Inflammatory macrophage treated with lipopolysaccharide for 1 hour (primary cell): Measurements from ENCODE around the gene SMIM23.

ENCODE experiments used
- DNase-seq, 2 donors: peaks; one replicate each; pipeline ENCODE4 v3.0.0-alpha.2; 2020 to 2022

The SMIM23 gene

DNA sequence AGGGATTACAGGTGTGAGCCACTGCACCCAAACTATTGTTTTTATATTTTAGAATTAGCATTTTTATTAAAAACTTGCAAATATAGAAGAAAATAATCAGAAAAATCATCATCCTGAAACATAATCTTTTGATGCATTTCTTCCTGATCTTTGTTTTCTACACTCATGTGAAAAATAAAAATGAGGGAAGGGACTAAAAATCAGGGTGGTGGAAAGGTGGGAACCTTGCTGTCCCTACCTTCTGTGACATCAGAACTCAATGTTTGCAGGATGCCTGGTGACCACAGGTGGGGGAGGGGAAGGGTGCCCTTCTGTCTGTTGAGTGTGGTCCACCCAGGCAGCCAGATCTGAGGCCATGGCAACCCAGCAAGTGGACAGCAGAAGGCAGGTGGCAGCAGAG is at the start of gene SMIM23:
Gene SMIM23, plus strand, starts transcription at position 301 of the 400 bp plus-strand sequence. Its CDS starts 55 bp downstream, at position 356.
- DNase-seq, result no peak

DNA sequence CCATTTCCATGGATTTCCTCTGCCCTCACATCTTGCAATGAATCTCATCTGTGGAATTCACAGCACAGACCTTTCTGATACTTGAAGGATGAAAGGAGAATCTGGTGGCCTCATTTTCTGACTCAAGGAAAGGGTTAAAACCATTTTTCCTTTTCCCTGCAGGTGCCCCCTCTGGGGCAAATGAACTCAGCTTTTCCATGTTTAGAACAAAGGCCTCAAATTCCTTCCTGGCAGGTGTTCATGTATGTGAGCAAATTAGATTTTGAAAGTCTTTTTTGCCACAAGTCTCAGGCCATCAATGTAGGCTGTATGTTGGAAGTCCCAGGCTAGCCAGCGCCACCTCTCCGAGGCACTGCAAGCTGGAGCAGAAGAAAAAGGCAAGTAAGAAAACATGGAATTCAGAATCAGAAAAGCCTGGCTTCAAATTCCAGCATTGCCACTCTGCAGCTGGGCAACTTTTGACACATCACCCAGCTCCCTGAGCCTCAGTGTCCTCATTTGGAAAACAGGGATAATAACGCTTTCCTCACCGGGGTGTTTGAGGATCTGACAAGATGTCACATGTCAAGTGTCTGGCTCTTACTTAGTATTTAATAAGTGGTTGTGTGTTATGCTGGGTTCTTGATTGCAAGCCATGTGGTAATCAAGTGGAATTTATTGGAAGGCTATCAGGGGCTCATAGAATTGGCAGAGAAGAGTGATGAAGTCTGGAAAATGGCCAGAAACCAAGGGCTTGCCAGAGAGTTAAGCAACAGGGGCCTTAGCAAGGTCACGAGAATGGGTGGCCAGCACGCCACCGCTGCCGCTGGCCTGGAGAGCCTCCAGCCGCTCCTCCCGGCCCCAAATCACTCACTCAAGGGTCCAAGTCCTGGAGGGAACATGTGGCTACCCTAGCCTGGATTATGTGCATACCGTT is 48.4 kb upstream of the SMIM23 start:
- no peak for DNase-seq

DNA sequence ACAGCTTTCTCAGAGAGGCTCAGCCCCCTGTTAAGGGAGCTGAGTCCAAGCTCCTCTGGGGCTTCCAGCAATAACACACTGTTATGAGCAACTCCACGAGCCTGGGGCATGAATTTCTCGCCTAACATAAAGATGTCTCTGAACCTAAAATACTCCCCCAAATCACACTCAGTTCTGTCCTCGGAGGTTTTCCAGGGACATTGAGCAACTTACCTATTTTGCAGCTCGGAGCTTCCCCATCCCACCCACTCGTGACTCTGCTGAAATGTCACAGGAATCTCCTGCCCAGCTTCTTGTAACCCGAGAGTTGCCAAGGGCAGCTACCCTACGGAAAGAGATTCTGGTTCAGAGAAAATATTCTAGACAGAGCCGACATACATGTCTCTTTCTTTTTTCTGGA is 47.1 kb upstream of the SMIM23 start:
- no peak for DNase-seq

- no peak for DNase-seq
Observed at GRCh38 chr5:171739271-171739670, 46.3 kb upstream of the SMIM23 start.

- DNase-seq, result peak in 1 of 2 donors; percentile 17
Observed at GRCh38 chr5:171743436-171744076, 42.1 kb upstream of the SMIM23 start.

DNA sequence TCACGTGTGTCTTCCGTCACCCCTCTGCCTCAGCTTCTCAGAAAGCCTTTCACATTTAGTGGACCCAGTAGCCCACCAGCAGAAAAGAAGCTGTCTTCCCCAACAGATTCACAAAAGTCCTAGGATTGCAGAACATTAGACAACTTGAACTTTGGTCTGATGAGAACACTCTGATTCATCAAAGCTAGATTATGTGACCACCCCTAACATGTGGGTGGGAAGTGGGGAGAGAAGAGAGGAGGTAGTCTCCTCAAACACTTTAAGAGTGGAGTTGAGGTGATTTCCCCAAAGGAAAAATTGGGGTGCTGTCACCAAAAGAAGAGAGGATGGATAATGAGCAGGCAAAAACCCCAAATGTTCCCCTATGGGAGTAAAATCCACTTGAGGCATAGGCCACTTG is 41.4 kb upstream of the SMIM23 start:
- peak in 1 of 2 donors; percentile 30 for DNase-seq

- no peak for DNase-seq
Observed at GRCh38 chr5:171744882-171745281, 40.7 kb upstream of the SMIM23 start.

GRCh38 chr5:171745602-171746001 is 40.0 kb upstream of the SMIM23 start:
- DNase-seq, result no peak

GRCh38 chr5:171747061-171747859 is 38.4 kb upstream of the SMIM23 start:
- no peak for DNase-seq

DNA sequence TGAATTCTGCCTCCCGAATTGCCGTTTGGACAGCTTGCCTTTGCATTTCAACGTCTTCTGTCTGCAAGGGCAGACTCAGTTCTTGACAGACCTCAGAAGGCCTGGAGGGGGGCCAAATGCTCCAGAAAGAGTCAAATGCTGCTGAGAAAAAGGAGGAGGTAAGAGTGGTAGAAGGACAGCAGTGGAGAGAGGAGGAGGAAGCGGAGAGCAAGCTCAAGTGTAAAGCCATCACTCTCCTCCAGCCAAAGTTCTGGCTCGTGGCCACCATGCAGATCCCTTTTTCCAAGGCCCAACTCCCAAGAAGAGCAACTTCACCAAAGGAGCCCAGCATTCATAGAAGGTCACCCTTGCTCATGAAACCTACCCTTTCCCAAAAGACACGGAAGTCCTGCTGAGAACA is 36.9 kb upstream of the SMIM23 start:
- no peak for DNase-seq

- no peak for DNase-seq
Observed at GRCh38 chr5:171749365-171749764, 36.3 kb upstream of the SMIM23 start.

DNA sequence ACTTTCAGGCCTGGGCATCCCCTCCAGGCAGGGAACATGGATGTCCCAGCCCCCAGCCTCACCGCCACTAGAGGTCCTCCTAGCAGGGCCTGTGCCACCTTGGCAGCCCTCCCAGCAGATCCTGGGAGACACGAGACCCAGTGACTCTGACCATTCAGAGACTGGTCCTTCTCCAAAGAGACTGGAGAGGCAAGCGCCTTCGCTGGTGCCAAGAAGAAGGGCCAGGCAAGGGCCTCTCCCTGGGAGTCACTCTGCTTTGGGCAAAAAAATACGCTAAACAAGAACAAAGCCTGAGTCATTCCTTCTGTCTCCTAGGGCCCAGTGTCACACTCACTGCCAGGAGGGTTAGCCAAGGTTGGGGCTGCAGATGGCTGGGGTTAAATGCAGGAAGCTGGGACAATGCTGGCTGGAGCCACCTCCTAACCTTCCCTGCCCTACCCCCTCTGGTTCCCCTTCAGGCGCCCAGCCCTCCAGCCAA is 35.3 kb upstream of the SMIM23 start:
- no peak for DNase-seq

- DNase-seq, result no peak
Observed at GRCh38 chr5:171755354-171755821, 30.2 kb upstream of the SMIM23 start.

DNA sequence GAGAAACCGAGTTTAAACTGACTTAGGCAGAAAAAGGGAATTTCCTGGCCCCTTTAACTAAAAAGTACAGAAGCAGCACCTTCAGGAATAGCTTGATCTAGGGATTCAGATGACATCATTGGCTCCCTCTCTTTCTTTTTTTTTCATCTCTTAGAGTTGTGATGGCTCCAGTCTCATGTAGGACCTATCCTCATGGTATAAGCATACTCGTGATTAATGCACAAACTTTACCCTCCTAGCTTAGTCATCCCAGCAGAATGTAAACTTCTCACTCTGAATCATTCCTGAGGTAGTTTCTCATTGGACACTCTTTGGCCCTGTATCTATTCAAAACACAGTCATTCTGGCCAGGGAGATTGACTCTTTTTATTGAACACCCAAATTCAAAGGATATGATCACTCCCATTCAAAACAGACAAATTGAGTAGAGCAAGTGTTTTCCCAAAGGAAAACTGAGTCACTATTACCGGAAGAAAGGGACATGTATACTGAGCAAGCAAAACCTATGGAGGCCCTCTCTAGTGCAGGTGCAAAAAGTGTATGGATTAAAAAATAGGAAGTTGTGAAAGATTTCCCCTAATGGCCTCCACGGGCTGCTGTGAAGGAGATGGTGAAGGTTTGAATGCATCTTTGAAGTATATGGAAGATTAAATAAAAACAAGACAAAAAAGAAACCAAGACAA is 27.6 kb upstream of the SMIM23 start:
- DNase-seq, result no peak

- no peak for DNase-seq
Observed at GRCh38 chr5:171759777-171760176, 25.8 kb upstream of the SMIM23 start.

DNA sequence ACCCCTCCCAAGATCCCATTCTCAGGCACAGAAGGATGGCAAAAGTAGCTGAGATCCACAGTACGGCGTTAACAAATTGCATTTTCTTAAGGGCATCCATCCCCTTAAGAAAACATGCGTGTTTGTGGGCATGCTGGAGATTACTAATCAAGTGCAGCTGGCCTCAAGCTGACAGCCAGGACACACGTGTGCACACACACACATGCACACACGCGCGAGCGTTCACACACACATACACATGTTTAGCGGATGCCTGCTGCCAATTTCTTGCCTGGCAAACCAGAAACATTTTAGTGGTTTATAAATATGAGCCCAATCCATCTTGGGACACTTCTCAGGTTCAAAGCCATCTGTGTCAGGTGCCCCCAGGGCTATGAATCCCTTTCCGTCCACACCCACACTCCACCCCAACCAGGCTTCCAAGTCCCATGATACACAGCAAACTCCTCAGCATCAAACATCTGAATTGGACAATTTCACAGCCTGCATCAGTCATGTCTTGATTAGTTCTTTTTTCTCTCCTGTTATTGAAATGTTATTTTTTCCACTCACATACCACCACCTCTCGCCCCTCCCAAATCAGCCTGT is 23.5 kb upstream of the SMIM23 start:
- DNase-seq, result no peak

DNA sequence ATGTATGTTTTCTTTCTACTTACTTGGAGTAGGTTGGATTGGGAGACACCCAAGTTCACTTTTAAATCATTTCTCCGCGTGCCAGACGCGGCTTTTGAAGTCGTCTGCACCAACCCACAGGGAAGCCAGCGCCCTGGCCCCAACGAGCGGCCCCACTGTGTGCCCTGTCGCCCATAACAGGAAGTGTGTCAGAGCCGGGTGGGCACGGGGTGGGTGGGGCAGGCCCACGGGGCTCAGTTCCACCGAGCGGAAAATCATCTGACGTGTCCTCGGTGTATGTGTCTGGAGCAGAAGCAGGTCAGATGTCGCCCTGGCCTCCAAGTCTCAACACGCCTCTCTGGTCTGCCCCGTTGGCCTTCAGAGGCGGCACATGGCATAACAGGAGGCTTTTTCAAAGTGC is 22.7 kb upstream of the SMIM23 start:
- no peak for DNase-seq

- no peak for DNase-seq
Observed at GRCh38 chr5:171764265-171764664, 21.4 kb upstream of the SMIM23 start.

DNA sequence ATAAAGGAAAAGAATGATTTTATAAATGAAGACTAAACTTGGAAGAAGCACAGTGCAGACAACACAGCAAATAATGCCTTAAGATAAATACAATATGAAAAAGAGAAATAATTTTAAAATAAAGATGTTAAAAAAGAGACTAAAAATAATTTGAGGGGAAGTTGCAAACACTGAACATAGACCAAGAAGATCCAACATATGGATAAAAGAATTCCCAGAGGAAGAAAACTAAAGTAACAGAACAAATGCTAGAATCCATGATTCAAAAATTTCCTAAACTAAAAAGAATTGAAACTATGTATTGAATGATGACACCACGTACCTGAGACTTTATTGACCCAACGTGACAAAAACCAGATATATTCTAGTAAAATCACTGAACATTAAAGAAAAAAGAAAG is 18.7 kb upstream of the SMIM23 start:
- no peak for DNase-seq

- DNase-seq, result peak in 1 of 2 donors; percentile 3
Observed at GRCh38 chr5:171770153-171770552, 15.5 kb upstream of the SMIM23 start.

GRCh38 chr5:171771856-171772255 is 13.8 kb upstream of the SMIM23 start:
- no peak for DNase-seq

DNA sequence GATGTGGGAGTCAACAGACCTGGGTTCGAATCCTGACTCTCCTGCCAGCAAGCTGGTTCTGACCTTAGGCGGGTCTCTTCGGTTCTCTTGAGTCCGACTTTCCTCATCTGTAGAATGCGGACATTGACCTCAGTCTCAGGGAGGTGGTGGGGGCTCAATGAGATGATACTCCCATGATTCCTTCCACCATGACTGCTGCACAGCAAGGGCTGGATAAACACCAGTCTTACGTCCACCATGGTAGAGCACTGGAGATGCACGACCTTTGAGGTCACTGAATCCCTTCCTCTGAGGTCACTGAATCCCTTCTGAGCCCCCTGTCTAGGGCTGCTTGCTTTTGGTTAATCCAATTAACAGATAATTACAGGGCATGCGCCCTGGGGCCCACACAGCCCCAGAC is 12.5 kb upstream of the SMIM23 start:
- DNase-seq, result no peak
